SJCRH30 (cell line): ENCODE measurements around the gene S100A14. TPM values are rescaled to one million over a fixed set of nuclear protein-coding genes. Genes with fewer than 3 reads are reported as not detected.
A peak's percentile ranks its signal among the peaks of the same experiment; 100 is the strongest.
"Not testable (repeated sequence)": the region's sequence is repeated elsewhere in the genome, so short reads cannot be mapped to it uniquely, and the experiment has no call there.

Experiments used
- DNase-seq, 2 experiments: peaks; one replicate each; pipeline ENCODE4 v3.0.0-alpha.2; 2015 to 2020
- H3K27ac ChIP-seq: fragments of 250-450 bp; sonication (Bioruptor Pico); 2 replicates; pipeline ENCODE4 v1.5.1; 2020; ENCODE audit warnings: mild to moderate bottlenecking, moderate library complexity
- H3K27me3 ChIP-seq: fragments of 250-450 bp; sonication (Bioruptor Pico); 2 replicates; pipeline ENCODE4 v1.5.1; 2020; ENCODE audit warnings: mild to moderate bottlenecking, moderate library complexity
- H3K36me3 ChIP-seq: fragments of 250-450 bp; sonication (Bioruptor Pico); 2 replicates; pipeline ENCODE4 v1.5.1; 2020; ENCODE audit warnings: mild to moderate bottlenecking, moderate library complexity
- H3K4me1 ChIP-seq: fragments of 250-450 bp; sonication (Bioruptor Pico); 2 replicates; pipeline ENCODE4 v1.5.1; 2020; ENCODE audit warnings: mild to moderate bottlenecking, moderate library complexity
- H3K4me3 ChIP-seq: fragments of 250-450 bp; sonication (Bioruptor Pico); 2 replicates; pipeline ENCODE4 v1.5.1; 2020; ENCODE audit warnings: mild to moderate bottlenecking, moderate library complexity
- H3K9me3 ChIP-seq: fragments of 250-450 bp; sonication (Bioruptor Pico); replicated peaks from 2 replicates; pipeline ENCODE4 v1.5.1; 2020; ENCODE audit warnings: mild to moderate bottlenecking, moderate library complexity
- total RNA-seq: library from RNA; depleted of rRNA; stranded (reverse); fragments of >200 nt; shearing (Covaris generic); gene quantifications from 2 replicates; pipeline ENCODE4 v1.2.3, GENCODE V29; 2014; rRNA removed

Gene S100A14
- total RNA-seq, 1 experiment from 2014 or later: not detected

- H3K36me3 ChIP-seq, DNase-seq, H3K27me3 ChIP-seq, H3K9me3 ChIP-seq, H3K27ac ChIP-seq, H3K4me3 ChIP-seq, H3K4me1 ChIP-seq: not testable (repeated sequence)
Observed at GRCh38 chr1:153575081-153575491, 41.0 kb downstream of the S100A14 start.

GRCh38 chr1:153573351-153573750, 42.8 kb downstream of the S100A14 start:
- no peak for DNase-seq
- Histone ChIP-seq H3K36me3 (no peaks in the 10 kb centered on the region), H3K27me3 (no peaks in the 10 kb centered on the region), H3K4me3 (no peak overlapping the region), H3K4me1 (peaks cover 12% of the 10 kb centered on the region), H3K27ac (no peak overlapping the region), H3K9me3 (no peaks in the 10 kb centered on the region)

GRCh38 chr1:153572569-153573015, 43.5 kb downstream of the S100A14 start:
- peak; percentile 69 to 74 for DNase-seq
- Histone ChIP-seq H3K4me3 (no peak overlapping the region), H3K36me3 (no peaks in the 10 kb centered on the region), H3K4me1 (peaks cover 19% of the 10 kb centered on the region), H3K9me3 (no peaks in the 10 kb centered on the region), H3K27me3 (no peaks in the 10 kb centered on the region), H3K27ac (no peak overlapping the region)

GRCh38 chr1:153571706-153572105, 44.4 kb downstream of the S100A14 start:
- H3K27ac ChIP-seq: no peak overlapping the region
- no peak overlapping the region for H3K4me3 ChIP-seq
- no peaks in the 10 kb centered on the region for H3K36me3 ChIP-seq
- no peaks in the 10 kb centered on the region for H3K27me3 ChIP-seq
- peaks cover 28% of the 10 kb centered on the region for H3K4me1 ChIP-seq
- no peaks in the 10 kb centered on the region for H3K9me3 ChIP-seq
- DNase-seq: no peak

GRCh38 chr1:153570874-153571273, 45.3 kb downstream of the S100A14 start:
- no peak overlapping the region for H3K27ac ChIP-seq
- no peak overlapping the region for H3K4me3 ChIP-seq
- no peak for DNase-seq
- H3K4me1 ChIP-seq: peaks cover 29% of the 10 kb centered on the region
- H3K27me3 ChIP-seq: no peaks in the 10 kb centered on the region
- H3K36me3 ChIP-seq: no peaks in the 10 kb centered on the region
- no peaks in the 10 kb centered on the region for H3K9me3 ChIP-seq

GRCh38 chr1:153569465-153569864, 46.7 kb downstream of the S100A14 start:
- H3K36me3 ChIP-seq: no peaks in the 10 kb centered on the region
- H3K27ac ChIP-seq: no peak overlapping the region
- DNase-seq: no peak
- no peaks in the 10 kb centered on the region for H3K27me3 ChIP-seq
- no peaks in the 10 kb centered on the region for H3K9me3 ChIP-seq
- peaks cover 38% of the 10 kb centered on the region for H3K4me1 ChIP-seq
- no peak overlapping the region for H3K4me3 ChIP-seq

GRCh38 chr1:153568367-153569099, 47.6 kb downstream of the S100A14 start:
- peak; percentile 86 to 93 for DNase-seq
- H3K9me3 ChIP-seq: no peaks in the 10 kb centered on the region
- H3K27me3 ChIP-seq: no peaks in the 10 kb centered on the region
- H3K4me3 ChIP-seq: peak overlapping the region; percentile 41
- H3K27ac ChIP-seq: peak overlapping the region; percentile 98
- H3K36me3 ChIP-seq: no peaks in the 10 kb centered on the region
- H3K4me1 ChIP-seq: peaks cover 42% of the 10 kb centered on the region

GRCh38 chr1:153567621-153568366, 48.3 kb downstream of the S100A14 start:
- Histone ChIP-seq H3K4me1 (peaks cover 44% of the 10 kb centered on the region), H3K27me3 (no peaks in the 10 kb centered on the region), H3K36me3 (no peaks in the 10 kb centered on the region), H3K9me3 (no peaks in the 10 kb centered on the region), H3K27ac (peak overlapping the region; percentile 98), H3K4me3 (no peak overlapping the region)
- no peak for DNase-seq

GRCh38 chr1:153566414-153567371, 49.4 kb downstream of the S100A14 start:
- no peak overlapping the region for H3K4me3 ChIP-seq
- no peaks in the 10 kb centered on the region for H3K9me3 ChIP-seq
- H3K36me3 ChIP-seq: no peaks in the 10 kb centered on the region
- no peaks in the 10 kb centered on the region for H3K27me3 ChIP-seq
- H3K27ac ChIP-seq: peak overlapping the region; percentile 98
- peaks cover 44% of the 10 kb centered on the region for H3K4me1 ChIP-seq
- DNase-seq: peak; percentile 98 to 99

- Histone ChIP-seq H3K9me3 (no peaks in the 10 kb centered on the region), H3K27me3 (no peaks in the 10 kb centered on the region), H3K4me3 (peak within 1 kb of the TSS; percentile 12; the same call in 1 of the 2 replicates), H3K36me3 (no peaks in the 10 kb centered on the region), H3K4me1 (peaks cover 44% of the 10 kb centered on the region), H3K27ac (peak within 1 kb of the TSS; percentile 98)
- peak; percentile 55 to 68 for DNase-seq
Observed at GRCh38 chr1:153565529-153566374, 50.4 kb downstream of the S100A14 start, which contains the start of gene S100A2. Gene S100A2, minus strand, starts transcription at chr1:153565844. Its CDS starts 1,967 bp downstream, at chr1:153563877.

Other genes with a start within 250 kb of the S100A14 start
- gene S100A12, start 240.7 kb downstream of the S100A14 start, total RNA-seq: not detected in 2 replicates
- not detected in 2 replicates for gene S100A8, start 225.3 kb downstream of the S100A14 start, total RNA-seq
- gene S100A7A, start 199.8 kb downstream of the S100A14 start, total RNA-seq: not detected in 2 replicates
- not detected in 2 replicates for gene S100A7, start 155.7 kb downstream of the S100A14 start, total RNA-seq
- gene S100A6, start 80.3 kb downstream of the S100A14 start, total RNA-seq: 38.8 and 48.3 TPM in 2 replicates
- gene S100A5, start 75.4 kb downstream of the S100A14 start, total RNA-seq: not detected in 2 replicates
- gene S100A4, start 70.5 kb downstream of the S100A14 start, total RNA-seq: 1.0 and 2.1 TPM in 2 replicates
- 0.38 and 1.0 TPM in 2 replicates for gene S100A3, start 67.1 kb downstream of the S100A14 start, total RNA-seq
- 3.2 and 5.5 TPM in 2 replicates for gene S100A2, start 50.5 kb downstream of the S100A14 start, total RNA-seq
- gene S100A16, start 3.2 kb downstream of the S100A14 start, total RNA-seq: 46.6 and 50.7 TPM in 2 replicates
- 100 and 113 TPM in 2 replicates for gene S100A13, start 11.2 kb upstream of the S100A14 start, total RNA-seq
- gene S100A1, start 12.1 kb upstream of the S100A14 start, total RNA-seq: 3.6 and 4.4 TPM in 2 replicates
- gene CHTOP, start 17.7 kb upstream of the S100A14 start, total RNA-seq: 60.2 and 68.2 TPM in 2 replicates
- 29.0 and 31.9 TPM in 2 replicates for gene SNAPIN, start 42.4 kb upstream of the S100A14 start, total RNA-seq
- gene ILF2, start 54.7 kb upstream of the S100A14 start, total RNA-seq: 366 and 380 TPM in 2 replicates
- gene NPR1, start 62.4 kb upstream of the S100A14 start, total RNA-seq: 0.06 TPM in 1 of 2 replicates, not detected in the other
- 25.9 and 28.5 TPM in 2 replicates for gene INTS3, start 111.7 kb upstream of the S100A14 start, total RNA-seq
- 1.6 and 2.1 TPM in 2 replicates for gene SLC27A3, start 159.1 kb upstream of the S100A14 start, total RNA-seq